B cell (primary cell): Measurements from ENCODE around the gene FAM200B. TPM values are rescaled to one million over a fixed set of nuclear protein-coding genes. Genes with fewer than 3 reads are reported as not detected.

ENCODE experiments used
- ATAC-seq: fragments of 200-7000 bp; cut with Tn5 transposase; one replicate; pipeline ENCODE4 v1.10.0; 2021; ENCODE audit warnings: low read depth, mild to moderate bottlenecking, moderate number of reproducible peaks, moderate library complexity
- CTCF ChIA-PET: fragments of 350-600 bp; sonication (Branson Sonifier 250); formaldehyde crosslinking; loops from one replicate; lab custom pipeline; 2021; ENCODE audit warnings: antibody characterized with exemption, inconsistent platforms; lab: Charles Lee
- POLR2A ChIA-PET: fragments of 350-600 bp; sonication (Branson Sonifier 250); formaldehyde crosslinking; loops from one replicate; lab custom pipeline; 2021; ENCODE audit warnings: antibody characterized with exemption; lab: Charles Lee
- DNase-seq: peaks from one replicate; pipeline ENCODE4 v3.0.0; 2013
- H2AFZ ChIP-seq: 2 replicates; pipeline ENCODE4 v1.6.1; 2012; ENCODE audit warnings: mild to moderate bottlenecking, low read depth, low read length; ENCODE audit not compliant: insufficient read depth, poor library complexity, severe bottlenecking
- H3K27ac ChIP-seq, 2 donors: 1 replicate in 1 of 2; 2 replicates in 1 of 2; pipeline ENCODE4 v1.5.1; 2012 to 2013; ENCODE audit warnings: low read length in 2 of 2, mild to moderate bottlenecking in 2 of 2, moderate library complexity in 1 of 2
- H3K27me3 ChIP-seq, 4 experiments: fragments of 200-600 bp in 1 of 4; sonication (generic) in 1 of 4; replicated peaks in 1 of 4; 1 replicate in 2 of 4; 2 replicates in 2 of 4; pipeline versions ENCODE4 v1.6.1 to v1.7.0; 2013 to 2016; ENCODE audit warnings: low read length in 3 of 4, mild to moderate bottlenecking in 2 of 4, mixed read lengths in 1 of 4, moderate library complexity in 1 of 4; ENCODE audit not compliant: insufficient read depth in 4 of 4, control insufficient read depth in 3 of 4; ENCODE audit errors: control extremely low read depth in 1 of 4
- H3K36me3 ChIP-seq, 2 experiments: replicated peaks in 1 of 2; 1 replicate in 1 of 2; 2 replicates in 1 of 2; pipeline versions ENCODE4 v1.6.1 to v1.7.1; 2013; ENCODE audit warnings: low read length in 1 of 2; ENCODE audit not compliant: insufficient read depth in 2 of 2, control insufficient read depth in 1 of 2; ENCODE audit errors: control extremely low read depth in 1 of 2, extremely low read depth in 1 of 2
- H3K4me1 ChIP-seq, 2 donors: fragments of 200-600 bp in 1 of 2; sonication (generic) in 1 of 2; 1 replicate in 1 of 2; 2 replicates in 1 of 2; pipeline versions ENCODE4 v1.5.1 to v1.6.1; 2013 to 2017; ENCODE audit warnings: low read length in 2 of 2; ENCODE audit not compliant: control insufficient read depth in 2 of 2, insufficient read depth in 2 of 2
- H3K4me2 ChIP-seq: replicated peaks from 2 replicates; pipeline ENCODE3; 2012; ENCODE audit warnings: mild to moderate bottlenecking, low read depth, low read length; ENCODE audit not compliant: poor library complexity, severe bottlenecking
- H3K4me3 ChIP-seq, 5 experiments: fragments of 200-600 bp in 1 of 5; sonication (generic) in 1 of 5; 1 replicate in 3 of 5; 2 replicates in 2 of 5; pipeline versions ENCODE4 v1.5.1 to v1.7.0; 2011 to 2016; ENCODE audit warnings: low read length in 4 of 5, mild to moderate bottlenecking in 4 of 5, low read depth in 2 of 5, control low read depth in 1 of 5, moderate library complexity in 1 of 5; ENCODE audit not compliant: insufficient read depth in 1 of 5; ENCODE audit errors: control extremely low read depth in 1 of 5, extremely low read depth in 1 of 5
- H3K79me2 ChIP-seq: fragments of 200-600 bp; sonication (generic); one replicate; pipeline ENCODE4 v1.6.0; 2016; ENCODE audit warnings: low read length; ENCODE audit not compliant: control insufficient read depth, insufficient read depth
- H3K9ac ChIP-seq: fragments of 200-600 bp; sonication (generic); 2 replicates; pipeline ENCODE4 v1.6.1; 2017; ENCODE audit warnings: mild to moderate bottlenecking, low read length, moderate library complexity
- H3K9me3 ChIP-seq, 3 donors: one replicate each; pipeline versions ENCODE4 v1.6.1 to v1.7.1; 2013; ENCODE audit warnings: low read length in 2 of 3; ENCODE audit not compliant: control insufficient read depth in 2 of 3, insufficient read depth in 1 of 3; ENCODE audit errors: control extremely low read depth in 1 of 3
- H4K20me1 ChIP-seq: 2 replicates; pipeline ENCODE4 v1.6.0; 2012; ENCODE audit warnings: mild to moderate bottlenecking, low read length; ENCODE audit not compliant: insufficient read depth, control insufficient read depth, poor library complexity, severe bottlenecking
- H3K27ac Mint-ChIP-seq: one replicate; pipeline ENCODE4 v1.8.0; 2021; ENCODE audit warnings: mixed read lengths
- H3K27me3 Mint-ChIP-seq: one replicate; pipeline ENCODE4 v1.8.0; 2021; ENCODE audit warnings: mixed read lengths
- H3K4me1 Mint-ChIP-seq: one replicate; pipeline ENCODE4 v1.8.0; 2021; ENCODE audit warnings: mixed read lengths
- H3K4me3 Mint-ChIP-seq: one replicate; pipeline ENCODE4 v1.8.0; 2021; ENCODE audit warnings: mixed read lengths
- H3K9me3 Mint-ChIP-seq: one replicate; pipeline ENCODE4 v1.8.0; 2022; ENCODE audit warnings: mixed read lengths; ENCODE audit not compliant: insufficient read depth
- EZH2 ChIP-seq: IDR thresholded peaks from 2 replicates; pipeline ENCODE4 v1.6.1; 2012; ENCODE audit warnings: borderline replicate concordance, low read depth, mild to moderate bottlenecking, moderate library complexity, low read length; ENCODE audit not compliant: insufficient read depth, poor library complexity, severe bottlenecking
- WGBS: methylation state at CpG from one replicate; pipeline ENCODE4 v1.1.5; 2013; ENCODE audit warnings: missing lambda C conversion rate; ENCODE audit not compliant: insufficient coverage; 5-methylcytosine and 5-hydroxymethylcytosine counted together
- intact Hi-C: fragments of 100-400 bp; cut with micrococcal nuclease; formaldehyde crosslinking; loops from one replicate; pipeline ENCODE4 v1.10.0; 2022
- polyA plus RNA-seq: library from polyadenylated mRNA; depleted of rRNA; stranded (reverse); fragments of >200 nt; gene quantifications from 2 replicates; pipeline ENCODE4 v1.2.3, GENCODE V29; 2012
- total RNA-seq, 2 donors: library from RNA; stranded (reverse); fragments of 120-200 nt in 1 of 2; gene quantifications; 1 replicate in 1 of 2; 2 replicates in 1 of 2; pipeline versions ENCODE4 v1.2.3 to v1.2.4, GENCODE V29; 2013 to 2022
- TF ChIP-seq, protein P1 (sequence below): fragments of 200-600 bp; IDR thresholded peaks from one replicate; pipeline ENCODE4 v1.8.0; 2022; ENCODE audit warnings: antibody characterized with exemption, mild to moderate bottlenecking

The FAM200B gene
- total and polyA plus RNA-seq, 2 donors (not counting 1 experiment from before 2014, with no cell fraction given) = 10.3 to 12.1 TPM

GRCh38 chr4:15712214-15712613 lies 30.6 kb downstream of the FAM200B start:
- POLR2A ChIA-PET = no interaction called here
- no peak overlapping the region for H3K4me3 ChIP-seq
- H3K79me2 ChIP-seq = no peaks in the 10 kb centered on the region
- H3K4me1 ChIP-seq = no peaks in the 10 kb centered on the region
- H3K9me3 Mint-ChIP-seq = no peaks in the 10 kb centered on the region
- no peak overlapping the region for H3K4me2 ChIP-seq
- H3K9me3 ChIP-seq = no peaks in the 10 kb centered on the region
- no peak overlapping the region for H3K4me3 Mint-ChIP-seq
- H3K36me3 ChIP-seq = no peaks in the 10 kb centered on the region
- CTCF ChIA-PET = interaction anchor here (0.7 to 0.8 kb wide), 2 partner anchors 17 to 170 kb away, joined by 3 to 4 read pairs; no protein-coding TSS in a partner anchor
- intact Hi-C loops = no loop called here
- no peak for ATAC-seq
- H3K4me1 Mint-ChIP-seq = no peaks in the 10 kb centered on the region
- no peak overlapping the region for H2AFZ ChIP-seq
- no peaks in the 10 kb centered on the region for H4K20me1 ChIP-seq
- H3K9ac ChIP-seq = no peak overlapping the region
- peaks cover 3% of the 10 kb centered on the region for H3K27me3 Mint-ChIP-seq
- no CpG with 5 or more reads among the region's 1 CpG for WGBS
- TF ChIP-seq, protein P1, sequence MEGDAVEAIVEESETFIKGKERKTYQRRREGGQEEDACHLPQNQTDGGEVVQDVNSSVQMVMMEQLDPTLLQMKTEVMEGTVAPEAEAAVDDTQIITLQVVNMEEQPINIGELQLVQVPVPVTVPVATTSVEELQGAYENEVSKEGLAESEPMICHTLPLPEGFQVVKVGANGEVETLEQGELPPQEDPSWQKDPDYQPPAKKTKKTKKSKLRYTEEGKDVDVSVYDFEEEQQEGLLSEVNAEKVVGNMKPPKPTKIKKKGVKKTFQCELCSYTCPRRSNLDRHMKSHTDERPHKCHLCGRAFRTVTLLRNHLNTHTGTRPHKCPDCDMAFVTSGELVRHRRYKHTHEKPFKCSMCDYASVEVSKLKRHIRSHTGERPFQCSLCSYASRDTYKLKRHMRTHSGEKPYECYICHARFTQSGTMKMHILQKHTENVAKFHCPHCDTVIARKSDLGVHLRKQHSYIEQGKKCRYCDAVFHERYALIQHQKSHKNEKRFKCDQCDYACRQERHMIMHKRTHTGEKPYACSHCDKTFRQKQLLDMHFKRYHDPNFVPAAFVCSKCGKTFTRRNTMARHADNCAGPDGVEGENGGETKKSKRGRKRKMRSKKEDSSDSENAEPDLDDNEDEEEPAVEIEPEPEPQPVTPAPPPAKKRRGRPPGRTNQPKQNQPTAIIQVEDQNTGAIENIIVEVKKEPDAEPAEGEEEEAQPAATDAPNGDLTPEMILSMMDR = no peak
- TF ChIP-seq EZH2 = no peak
- H3K27me3 ChIP-seq = no peaks in the 10 kb centered on the region
- no peak overlapping the region for H3K27ac ChIP-seq
- DNase-seq = no peak
- no peak overlapping the region for H3K27ac Mint-ChIP-seq

- TF ChIP-seq EZH2 = no peak
- TF ChIP-seq, protein P1 = no peak
- H3K4me3 Mint-ChIP-seq = no peak overlapping the region
Observed at GRCh38 chr4:15714141-15714540, 32.5 kb downstream of the FAM200B start.

More at GRCh38 chr4:15714141-15714540, 32.5 kb downstream of the FAM200B start:
- no peaks in the 10 kb centered on the region for H3K36me3 ChIP-seq
- no peaks in the 10 kb centered on the region for H3K9me3 Mint-ChIP-seq
- ChIA-PET CTCF (no interaction called here), POLR2A (no interaction called here)
- no peaks in the 10 kb centered on the region for H3K4me1 ChIP-seq
- no peaks in the 10 kb centered on the region for H3K79me2 ChIP-seq
- no peak overlapping the region for H3K9ac ChIP-seq
- H4K20me1 ChIP-seq = no peaks in the 10 kb centered on the region
- intact Hi-C loops = no loop called here
- H3K4me1 Mint-ChIP-seq = no peaks in the 10 kb centered on the region
- no peak overlapping the region for H2AFZ ChIP-seq
- H3K27me3 Mint-ChIP-seq = peaks cover 3% of the 10 kb centered on the region
- no peak overlapping the region for H3K27ac ChIP-seq
- H3K4me3 ChIP-seq = no peak overlapping the region
- no peaks in the 10 kb centered on the region for H3K9me3 ChIP-seq
- H3K27me3 ChIP-seq = no peaks in the 10 kb centered on the region
- no peak for DNase-seq
- no peak overlapping the region for H3K27ac Mint-ChIP-seq
- WGBS = no CpG with 5 or more reads among the region's 1 CpG
- no peak overlapping the region for H3K4me2 ChIP-seq
- no peak for ATAC-seq
